NCI-H1105 treated with DMSO at 0.1 percent for 48 hours (cell line): ENCODE measurements around the gene GRIP1.

Source experiments
- DNase-seq: peaks from one replicate; lab custom pipeline; 2025; lab: John Stamatoyannopoulos, UW

The GRIP1 gene

DNA sequence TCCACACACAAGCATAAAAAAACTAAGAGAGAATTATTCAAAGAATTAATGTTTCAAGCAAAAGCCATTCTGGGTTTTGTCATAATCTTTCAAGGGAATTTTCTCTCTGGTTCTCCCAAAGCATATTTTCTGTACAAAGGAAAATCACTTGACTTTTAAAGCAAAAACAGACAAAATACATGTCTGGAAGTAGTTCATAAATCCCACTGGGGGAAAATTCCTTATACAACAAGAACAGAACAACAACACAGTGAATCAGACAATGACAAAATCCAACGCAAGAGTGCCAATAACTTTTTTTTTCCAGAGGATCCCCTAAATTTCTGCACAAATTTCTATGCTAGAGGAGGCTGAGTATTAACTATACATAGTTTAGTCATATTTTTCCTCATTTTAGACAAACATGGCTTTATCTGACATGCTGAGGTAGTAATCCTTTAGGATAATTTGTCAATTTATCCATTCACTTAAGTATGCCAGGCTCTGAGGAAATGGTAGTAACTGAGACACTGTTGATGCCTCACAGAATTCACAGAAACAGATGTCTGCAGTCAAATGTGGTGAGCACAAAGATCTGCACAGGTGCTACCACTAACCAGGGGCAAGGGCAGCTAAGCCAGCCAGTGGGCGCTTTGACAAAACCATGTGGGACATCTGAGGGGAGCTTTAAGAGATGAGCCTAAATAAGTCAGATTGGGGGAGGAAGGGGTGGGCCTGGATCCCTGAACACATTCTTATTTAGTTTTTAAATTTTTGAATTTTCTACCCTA lies 38.0 kb downstream of the GRIP1 start:
- no peak for DNase-seq

DNA sequence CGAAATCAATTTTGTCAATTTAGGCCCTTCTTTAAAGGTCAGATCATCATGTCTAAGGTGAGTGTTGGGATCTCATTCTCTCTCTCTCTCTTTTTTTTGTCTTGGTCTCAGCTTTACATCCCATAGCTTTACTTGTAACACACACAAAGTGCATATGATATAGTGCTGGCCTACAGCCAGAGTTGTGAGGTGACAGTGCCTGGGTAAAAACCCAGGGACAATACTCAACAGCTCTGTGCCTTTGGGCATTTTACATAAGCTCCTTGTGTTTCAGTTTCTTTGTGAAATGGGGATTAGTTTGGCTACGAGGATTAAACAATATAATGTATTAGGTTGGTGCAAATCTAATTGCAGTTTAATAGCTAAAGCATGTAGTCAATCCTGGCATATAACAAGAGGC lies 40.2 kb downstream of the GRIP1 start:
- DNase-seq = peak; percentile 4

- DNase-seq = no peak
Observed at GRCh38 chr12:66637699-66638301, 41.1 kb downstream of the GRIP1 start.

DNA sequence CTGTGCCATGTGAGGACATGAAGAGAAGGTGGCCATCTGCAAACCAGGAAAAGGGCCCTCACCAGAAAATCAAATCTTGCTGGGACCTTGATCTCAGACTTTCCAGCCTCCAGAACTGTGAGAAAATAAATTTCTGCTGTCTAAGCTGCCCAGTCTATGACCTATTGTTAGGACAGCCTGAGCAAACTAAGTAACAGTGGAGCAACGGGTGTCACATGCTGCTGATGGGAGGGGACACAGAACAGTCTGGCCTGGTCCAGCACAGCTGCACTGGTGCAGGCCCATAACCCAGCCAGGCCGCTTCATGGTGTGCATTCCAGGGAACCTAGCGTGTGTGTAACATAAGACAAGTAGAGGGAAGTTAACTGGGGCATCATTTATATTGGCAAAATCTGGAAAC lies 42.1 kb downstream of the GRIP1 start:
- DNase-seq = no peak

DNA sequence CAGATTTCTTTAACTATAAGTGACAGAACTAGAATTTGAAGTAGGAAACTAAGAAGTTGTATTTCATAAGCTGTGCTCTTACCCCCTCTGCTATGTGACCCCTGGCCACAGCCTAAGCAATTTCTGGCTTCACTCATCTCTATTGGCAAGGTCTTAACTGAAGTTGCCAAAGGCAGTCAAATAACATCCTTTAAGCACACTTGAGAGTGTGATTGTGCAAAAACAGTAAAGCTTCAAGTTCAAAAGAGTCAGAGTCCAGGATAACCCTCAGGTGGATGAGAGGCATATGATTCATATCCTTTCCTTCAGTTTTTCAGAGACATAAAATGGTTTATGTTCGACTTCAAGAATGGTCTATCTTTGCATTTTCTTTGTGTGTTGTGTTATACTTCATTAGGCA lies 45.2 kb downstream of the GRIP1 start:
- no peak for DNase-seq

DNA sequence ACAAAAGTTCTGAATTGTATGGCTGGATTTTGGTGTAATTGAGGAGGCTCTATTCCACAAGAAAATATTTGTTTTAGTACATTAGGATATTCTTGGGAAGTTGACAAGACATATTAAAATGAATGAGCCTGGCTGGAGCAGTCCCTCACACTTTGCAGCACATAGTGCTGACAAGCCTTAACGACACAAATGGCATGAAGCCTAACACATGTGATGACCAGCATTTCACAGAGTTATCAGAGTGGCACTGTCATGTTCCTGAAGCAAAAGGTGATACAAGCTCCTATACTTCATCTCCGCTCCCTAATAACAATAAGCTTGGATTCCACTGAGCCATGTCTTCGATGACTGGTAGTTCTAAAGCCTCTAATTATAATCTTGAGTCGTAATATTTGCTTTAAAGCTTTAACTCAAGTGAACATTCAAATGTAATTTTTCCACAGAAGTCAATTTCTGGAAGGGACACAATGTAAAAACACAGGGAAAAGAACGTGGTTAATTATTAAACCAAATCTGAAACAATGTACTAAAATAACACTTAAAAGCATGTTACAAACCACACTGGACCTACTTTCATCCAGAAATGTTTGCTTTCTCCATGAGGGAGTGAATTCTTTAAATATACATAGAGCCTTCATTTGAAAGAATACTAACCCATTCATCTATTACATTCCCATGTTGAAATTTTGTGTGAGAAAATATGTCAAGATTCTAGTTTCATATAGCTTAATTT lies 49.6 kb downstream of the GRIP1 start:
- no peak for DNase-seq

DNA sequence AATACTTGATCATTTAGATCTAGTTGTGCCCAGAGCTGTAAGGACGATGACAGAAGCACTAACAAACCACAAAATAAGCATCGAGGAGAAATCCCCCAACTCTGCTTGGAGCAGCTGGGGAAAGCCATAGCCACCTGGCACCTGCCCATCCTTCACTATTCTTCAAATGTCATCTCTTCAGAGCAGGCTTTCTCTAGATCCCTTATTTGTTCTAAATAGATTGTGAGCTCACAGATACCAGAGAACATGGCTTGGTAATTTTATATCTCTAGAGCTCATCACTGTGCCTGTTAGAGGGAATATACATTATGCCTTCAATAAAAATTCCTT lies 50.9 kb downstream of the GRIP1 start:
- no peak for DNase-seq

DNA sequence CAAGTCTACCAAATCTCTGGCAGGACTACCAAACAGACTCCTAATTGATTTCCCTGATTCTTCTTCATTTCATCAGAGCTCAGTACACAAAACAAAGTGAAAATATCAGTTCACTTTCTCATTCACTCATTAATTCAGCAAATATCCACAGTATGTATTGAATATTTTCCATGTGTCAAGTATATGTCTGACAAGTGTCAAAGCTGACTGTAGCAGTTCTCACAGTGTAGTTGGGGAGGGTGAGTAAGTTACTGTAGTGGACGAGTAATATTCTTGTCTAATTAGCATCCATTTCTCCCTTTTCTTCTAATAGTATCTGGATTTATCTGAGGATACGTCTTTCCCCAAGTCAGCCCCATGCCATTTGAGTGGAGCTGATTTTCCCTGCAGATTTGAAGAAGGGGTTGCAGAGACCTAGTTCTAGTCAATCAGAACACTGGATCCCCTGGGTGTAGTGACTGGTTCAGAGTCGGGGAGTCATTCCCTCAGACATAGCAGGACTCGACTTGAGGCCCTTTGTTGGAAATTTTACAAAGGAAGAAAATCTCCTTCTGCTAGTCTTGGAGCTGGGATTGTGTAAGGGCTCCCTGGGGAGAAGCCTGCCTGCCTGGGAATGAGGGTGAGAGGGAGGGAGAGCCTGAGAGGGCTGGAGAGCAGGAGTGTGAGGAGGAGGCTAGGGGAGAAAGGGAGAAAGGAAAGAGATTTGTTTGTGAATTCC lies 51.4 kb downstream of the GRIP1 start:
- DNase-seq = no peak

GRCh38 chr12:66624806-66625205 lies 54.1 kb downstream of the GRIP1 start:
- no peak for DNase-seq

- DNase-seq = no peak
Observed at GRCh38 chr12:66623455-66623854, 55.4 kb downstream of the GRIP1 start.

DNA sequence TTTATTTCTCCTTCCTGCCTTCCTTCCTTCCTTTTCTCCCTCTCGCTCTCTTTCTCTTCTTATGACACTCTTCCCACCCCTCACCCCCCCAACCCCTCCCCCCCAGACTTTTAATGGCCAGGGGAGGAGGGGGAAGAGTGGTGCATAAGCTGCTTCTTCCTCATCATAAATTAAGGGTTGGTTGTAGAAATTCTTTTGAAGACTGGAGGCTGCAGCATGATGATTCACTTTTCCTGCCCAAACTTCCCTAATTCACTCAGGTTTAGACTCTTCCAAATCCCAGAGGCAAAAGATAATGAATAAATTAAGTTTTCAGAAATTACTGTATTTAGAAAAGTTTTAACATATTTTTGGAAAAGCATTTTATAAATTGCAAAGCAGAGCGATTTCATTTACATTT lies 58.2 kb downstream of the GRIP1 start:
- no peak for DNase-seq

DNA sequence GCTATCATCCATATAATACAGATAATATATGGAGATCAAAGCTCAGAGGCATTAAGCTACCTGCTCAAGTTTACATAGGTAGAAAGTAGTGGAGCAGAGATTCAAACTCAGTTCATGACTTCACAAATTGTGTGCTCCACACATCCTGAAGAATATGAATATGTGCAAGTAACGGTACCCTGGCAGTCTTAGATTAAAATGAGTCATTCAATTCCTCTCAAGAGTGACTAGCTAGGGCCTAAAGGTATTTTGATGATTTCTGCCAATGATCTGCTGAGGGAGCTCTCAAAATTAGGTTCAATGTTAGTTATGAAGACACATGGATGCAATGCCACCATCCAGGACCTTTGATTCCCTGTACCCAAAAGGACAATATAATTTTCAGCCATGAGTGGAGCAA lies 58.9 kb downstream of the GRIP1 start:
- DNase-seq = no peak

- DNase-seq = no peak
Observed at GRCh38 chr12:66617991-66618390, 60.9 kb downstream of the GRIP1 start.

GRCh38 chr12:66612090-66612775 lies 66.6 kb downstream of the GRIP1 start:
- no peak for DNase-seq

DNA sequence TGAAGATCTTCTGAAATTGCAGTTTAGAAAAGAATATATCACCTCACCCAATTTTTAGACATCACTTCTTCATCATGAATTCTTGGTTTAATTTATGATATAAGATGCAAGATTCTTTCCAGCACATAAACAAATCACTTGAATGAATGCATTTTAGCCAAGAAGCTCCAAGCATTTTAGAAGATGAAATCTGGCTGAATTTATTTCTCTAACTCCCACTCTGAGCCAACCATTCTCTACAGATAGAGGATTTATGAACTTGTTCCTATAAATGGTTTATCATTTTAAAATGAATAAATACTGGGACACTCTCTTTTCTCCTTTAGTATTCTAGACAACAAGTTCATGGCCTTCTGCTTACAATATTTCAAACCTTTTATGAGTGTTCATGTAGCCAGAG lies 71.7 kb downstream of the GRIP1 start:
- DNase-seq = no peak

DNA sequence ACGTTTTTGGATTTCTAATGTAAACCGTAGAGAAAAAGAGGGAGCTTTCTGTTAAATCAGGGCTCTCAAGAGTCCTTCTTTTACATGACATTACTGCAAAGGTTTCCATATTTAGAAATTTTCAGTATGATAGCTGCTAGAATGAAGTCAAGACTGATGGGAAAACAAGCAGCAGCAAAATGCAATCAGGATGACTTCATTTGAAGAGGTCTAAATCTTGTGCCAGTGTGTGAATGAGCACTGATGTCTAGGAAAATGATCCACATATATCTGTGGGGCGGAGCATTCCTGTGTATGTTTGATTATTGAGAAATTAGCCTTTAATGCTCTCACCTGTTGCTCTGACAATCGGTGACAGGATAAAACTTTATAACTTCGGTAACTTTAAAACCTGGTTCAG lies 73.6 kb downstream of the GRIP1 start:
- DNase-seq = no peak

DNA sequence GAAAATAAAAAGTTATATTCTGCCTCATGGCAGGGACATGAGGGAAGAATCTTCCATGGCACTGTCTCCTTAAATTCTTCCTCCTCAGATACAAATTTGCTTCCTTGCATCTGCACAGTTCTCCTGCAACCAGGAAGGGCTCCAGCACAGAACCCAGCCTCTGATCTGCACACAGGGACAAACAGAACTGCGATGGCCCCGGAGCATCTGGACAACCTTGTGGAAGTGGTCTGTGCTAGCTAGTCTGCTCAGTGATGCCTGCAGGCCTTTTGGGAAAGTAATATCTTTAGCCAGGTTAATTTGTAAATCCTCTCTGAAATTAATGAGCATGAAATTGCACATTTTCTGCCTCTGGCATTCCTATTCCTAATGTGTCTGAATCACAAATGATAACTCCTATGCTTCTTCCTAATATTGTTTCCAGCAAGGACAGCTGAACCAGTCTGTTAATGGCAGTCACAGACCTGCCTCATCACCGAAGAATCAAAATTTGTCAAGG lies 74.8 kb downstream of the GRIP1 start:
- DNase-seq = no peak

DNA sequence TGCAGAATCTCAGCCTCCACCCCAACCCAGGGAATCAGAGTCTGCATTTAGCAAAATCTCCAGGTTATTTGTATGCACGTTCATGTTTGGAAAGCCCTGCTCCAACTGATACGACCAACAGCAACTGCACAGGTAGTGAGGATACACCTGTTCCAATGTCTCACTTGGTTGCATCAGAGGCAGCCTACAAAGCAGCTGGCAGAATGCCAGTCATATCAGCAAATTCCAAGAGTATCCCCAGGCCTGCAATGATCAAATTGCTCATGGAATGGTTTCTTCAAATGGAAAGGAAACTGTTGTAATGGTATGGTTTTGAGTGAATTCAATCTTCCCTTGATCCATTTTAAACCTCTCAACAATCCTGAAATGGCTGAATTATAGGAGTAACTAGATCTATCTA lies 75.4 kb downstream of the GRIP1 start:
- peak; percentile 56 for DNase-seq

GRCh38 chr12:66602483-66603143 lies 76.3 kb downstream of the GRIP1 start:
- DNase-seq = no peak

- peak; percentile 37 for DNase-seq
Observed at GRCh38 chr12:66600903-66601302, 78.0 kb downstream of the GRIP1 start.

DNA sequence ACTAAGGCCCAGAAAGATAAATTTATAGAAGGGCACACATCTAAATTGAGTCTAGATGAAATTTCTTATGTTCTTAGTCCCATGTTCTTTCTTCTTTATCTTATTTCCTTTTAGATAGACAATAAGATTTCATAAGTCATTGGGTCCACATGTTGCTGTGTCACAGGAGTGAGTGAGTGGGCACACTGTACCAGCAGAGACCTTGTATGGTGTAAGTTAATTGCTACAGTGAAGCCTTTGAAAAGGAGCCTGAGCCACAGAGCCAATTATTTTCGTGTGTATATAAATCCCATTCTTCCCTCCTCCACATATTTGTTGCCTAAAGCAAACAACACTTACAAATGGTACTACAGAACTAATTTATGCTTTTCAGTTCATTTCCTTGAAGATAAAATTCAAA lies 79.1 kb downstream of the GRIP1 start:
- DNase-seq = peak; percentile 50
